ENCODE measurements around the gene FGD4.

- TF ChIP-seq, protein P1, sequence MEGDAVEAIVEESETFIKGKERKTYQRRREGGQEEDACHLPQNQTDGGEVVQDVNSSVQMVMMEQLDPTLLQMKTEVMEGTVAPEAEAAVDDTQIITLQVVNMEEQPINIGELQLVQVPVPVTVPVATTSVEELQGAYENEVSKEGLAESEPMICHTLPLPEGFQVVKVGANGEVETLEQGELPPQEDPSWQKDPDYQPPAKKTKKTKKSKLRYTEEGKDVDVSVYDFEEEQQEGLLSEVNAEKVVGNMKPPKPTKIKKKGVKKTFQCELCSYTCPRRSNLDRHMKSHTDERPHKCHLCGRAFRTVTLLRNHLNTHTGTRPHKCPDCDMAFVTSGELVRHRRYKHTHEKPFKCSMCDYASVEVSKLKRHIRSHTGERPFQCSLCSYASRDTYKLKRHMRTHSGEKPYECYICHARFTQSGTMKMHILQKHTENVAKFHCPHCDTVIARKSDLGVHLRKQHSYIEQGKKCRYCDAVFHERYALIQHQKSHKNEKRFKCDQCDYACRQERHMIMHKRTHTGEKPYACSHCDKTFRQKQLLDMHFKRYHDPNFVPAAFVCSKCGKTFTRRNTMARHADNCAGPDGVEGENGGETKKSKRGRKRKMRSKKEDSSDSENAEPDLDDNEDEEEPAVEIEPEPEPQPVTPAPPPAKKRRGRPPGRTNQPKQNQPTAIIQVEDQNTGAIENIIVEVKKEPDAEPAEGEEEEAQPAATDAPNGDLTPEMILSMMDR (IDR thresholded peaks at IDR 0.05): no peak
- no peak for TF ChIP-seq POLR2A (IDR thresholded peaks at IDR 0.05)
Measured at GRCh38 chr12:32595251-32595650, 195.9 kb downstream of the FGD4 start.
